GM23338 (cell line): ENCODE results near the gene ZMAT5.

Experiments
- CREB1 ChIP-seq: fragments of 250-450 bp; sonication (Bioruptor Pico); IDR thresholded peaks from 2 replicates; pipeline ENCODE4 v1.5.0; 2020; ENCODE audit warnings: low read depth, mild to moderate bottlenecking, moderate library complexity
- CTCF ChIP-seq, 2 experiments: fragments of 200-600 bp in 1 of 2; sonication (generic) in 1 of 2; conservative IDR thresholded peaks; 2 replicates each; pipeline versions ENCODE4 v1.5.1 to v1.6.1; 2016 to 2017; ENCODE audit warnings: antibody characterized with exemption in 2 of 2, low read depth in 2 of 2, mild to moderate bottlenecking in 2 of 2, moderate library complexity in 1 of 2
- EZH2 ChIP-seq: fragments of 200-600 bp; sonication (generic); IDR thresholded peaks from one replicate; pipeline ENCODE4 v1.8.0; 2017; ENCODE audit warnings: antibody characterized with exemption, mild to moderate bottlenecking, low read depth; ENCODE audit not compliant: unreplicated experiment
- EZH2phosphoT487 ChIP-seq: fragments of 200-600 bp; sonication (generic); IDR thresholded peaks from one replicate; pipeline ENCODE4 v1.8.1; 2018; ENCODE audit warnings: antibody characterized with exemption; ENCODE audit not compliant: unreplicated experiment
- JUNB ChIP-seq: IDR thresholded peaks from one replicate; pipeline ENCODE4 v1.6.1; 2016; ENCODE audit warnings: antibody characterized with exemption; ENCODE audit not compliant: unreplicated experiment
- NANOG ChIP-seq: IDR thresholded peaks from 2 replicates; pipeline ENCODE4 v1.6.1; 2016; ENCODE audit warnings: antibody characterized with exemption, borderline replicate concordance
- POLR2AphosphoS5 ChIP-seq: IDR thresholded peaks from 2 replicates; pipeline ENCODE4 v1.6.1; 2016; ENCODE audit warnings: antibody characterized with exemption, low read depth
- REST ChIP-seq: IDR thresholded peaks from one replicate; pipeline ENCODE4 v1.6.1; 2018; ENCODE audit warnings: antibody characterized with exemption; ENCODE audit not compliant: unreplicated experiment
- STAT1 ChIP-seq: IDR thresholded peaks from one replicate; pipeline ENCODE4 v1.6.1; 2016; ENCODE audit warnings: antibody characterized with exemption; ENCODE audit not compliant: unreplicated experiment
- ZNF462 ChIP-seq: fragments of 250-450 bp; sonication (Bioruptor Pico); IDR thresholded peaks from 2 replicates; pipeline ENCODE4 v1.5.0; 2020; ENCODE audit warnings: mild to moderate bottlenecking, moderate library complexity

- no peak for TF ChIP-seq CTCF (conservative IDR thresholded peaks at IDR 0.05; ENCODE audit: low read depth in 2 of 2)
- TF ChIP-seq EZH2: no peak
- TF ChIP-seq JUNB: no peak
- TF ChIP-seq CREB1 (CRISPR knock-in tag): no peak
- TF ChIP-seq REST: no peak
- TF ChIP-seq POLR2AphosphoS5: no peak
- no peak for TF ChIP-seq EZH2phosphoT487
- no peak for TF ChIP-seq NANOG
- TF ChIP-seq ZNF462: no peak
- TF ChIP-seq STAT1: no peak
Observed at GRCh38 chr22:29726512-29727130, 40.2 kb downstream of the ZMAT5 start.
